NCI-H2196 treated with DMSO at 0.1 percent for 48 hours (cell line): ENCODE results near the gene HAVCR1.
"Not testable (repeated sequence)": the region's sequence is repeated elsewhere in the genome, so short reads cannot be mapped to it uniquely, and the experiment has no call there.

Source experiments
- DNase-seq: peaks from one replicate; lab custom pipeline; 2025; ENCODE audit not compliant: unreplicated experiment; lab: John Stamatoyannopoulos, UW

Gene HAVCR1

GRCh38 chr5:157050050-157050449 lies 8.9 kb downstream of the HAVCR1 start:
- DNase-seq, result no peak

- no peak for DNase-seq
Measured at GRCh38 chr5:157049605-157050004, 9.3 kb downstream of the HAVCR1 start.

- DNase-seq, result no peak
Measured at GRCh38 chr5:157047898-157048297, 11.0 kb downstream of the HAVCR1 start.

GRCh38 chr5:157047016-157047415 lies 11.9 kb downstream of the HAVCR1 start:
- not testable (repeated sequence) for DNase-seq

- no peak for DNase-seq
Measured at GRCh38 chr5:157046041-157046440, 12.9 kb downstream of the HAVCR1 start.

GRCh38 chr5:157045601-157046000 lies 13.3 kb downstream of the HAVCR1 start:
- DNase-seq, result no peak

- DNase-seq, result no peak
Measured at GRCh38 chr5:157038568-157039187, 20.2 kb downstream of the HAVCR1 start.

- DNase-seq, result not testable (repeated sequence)
Measured at GRCh38 chr5:157034106-157035072, 24.5 kb downstream of the HAVCR1 start.

GRCh38 chr5:157033071-157033583 lies 25.8 kb downstream of the HAVCR1 start:
- no peak for DNase-seq

- DNase-seq, result no peak
Measured at GRCh38 chr5:157030692-157031091, 28.2 kb downstream of the HAVCR1 start.

GRCh38 chr5:157029457-157029856 lies 29.5 kb downstream of the HAVCR1 start:
- DNase-seq, result no peak

- DNase-seq, result not testable (repeated sequence)
Measured at GRCh38 chr5:157027663-157028062, 31.3 kb downstream of the HAVCR1 start.

GRCh38 chr5:157026789-157027424 lies 32.0 kb downstream of the HAVCR1 start:
- DNase-seq, result peak; percentile 61

- no peak for DNase-seq
Measured at GRCh38 chr5:157025093-157025698, 33.7 kb downstream of the HAVCR1 start.

- no peak for DNase-seq
Measured at GRCh38 chr5:157024208-157024959, 34.5 kb downstream of the HAVCR1 start.

- no peak for DNase-seq
Measured at GRCh38 chr5:157022024-157022423, 36.9 kb downstream of the HAVCR1 start.

- no peak for DNase-seq
Measured at GRCh38 chr5:157020511-157021222, 38.2 kb downstream of the HAVCR1 start.

GRCh38 chr5:157020002-157020401 lies 38.9 kb downstream of the HAVCR1 start:
- no peak for DNase-seq

- not testable (repeated sequence) for DNase-seq
Measured at GRCh38 chr5:157014143-157014542, 44.8 kb downstream of the HAVCR1 start.

GRCh38 chr5:157006262-157006661 lies 52.7 kb downstream of the HAVCR1 start:
- DNase-seq, result no peak
